Urinary bladder (tissue), 4 donors: ENCODE results near the gene INPP4B. TPM values are rescaled to one million over a fixed set of nuclear protein-coding genes. Genes with fewer than 3 reads are reported as not detected.

Experiments used
- DNase-seq: peaks from one replicate; pipeline ENCODE4 v3.0.0-alpha.2; 2015; ENCODE audit errors: extremely low spot score
- H3K27ac ChIP-seq: one replicate; pipeline ENCODE4 v1.5.1; 2013; ENCODE audit warnings: low read depth, mild to moderate bottlenecking, moderate library complexity
- H3K36me3 ChIP-seq: one replicate; pipeline ENCODE4 v1.6.1; 2013; ENCODE audit warnings: mild to moderate bottlenecking, moderate library complexity; ENCODE audit not compliant: insufficient read depth
- H3K4me1 ChIP-seq: one replicate; pipeline ENCODE4 v1.6.1; 2013; ENCODE audit warnings: mild to moderate bottlenecking, moderate library complexity; ENCODE audit not compliant: insufficient read depth
- H3K4me3 ChIP-seq: one replicate; pipeline ENCODE4 v1.5.1; 2013; ENCODE audit warnings: low read depth, low read length
- WGBS: extraction: QIAGEN DNeasy Blood & Tissue Kit; methylation state at CpG from one replicate; pipeline ENCODE4 v1.1.7; 2013; 5-methylcytosine and 5-hydroxymethylcytosine counted together
- polyA plus RNA-seq: library from polyadenylated mRNA; stranded (reverse); fragments of 200-250 nt; gene quantifications from one replicate; pipeline ENCODE4 v1.2.3, GENCODE V29; 2013
- total RNA-seq: library from RNA; depleted of rRNA; stranded (reverse); fragments of >200 nt; gene quantifications from one replicate; pipeline ENCODE4 v1.2.3, GENCODE V29; 2014
- donor health status: healthy with polysubstance abuse.
- donor health status: healthy.

Gene INPP4B
- total and polyA plus RNA-seq, 2 donors: 4.7 to 53.9 TPM

GRCh38 chr4:142265536-142265935 is 580.6 kb downstream of the INPP4B start:
- no peak overlapping the region for H3K4me3 ChIP-seq
- H3K36me3 ChIP-seq: no peaks in the 10 kb centered on the region
- H3K4me1 ChIP-seq: no peaks in the 10 kb centered on the region
- DNase-seq: no peak
- WGBS: 27% methylated on average over 3 of the region's 3 CpGs
- no peak overlapping the region for H3K27ac ChIP-seq

- no peak overlapping the region for H3K4me3 ChIP-seq
- H3K4me1 ChIP-seq: no peaks in the 10 kb centered on the region
- DNase-seq: no peak
- 35% methylated on average over 2 of the region's 2 CpGs for WGBS
- H3K36me3 ChIP-seq: no peaks in the 10 kb centered on the region
- H3K27ac ChIP-seq: no peak overlapping the region
Measured at GRCh38 chr4:142264961-142265360, 581.1 kb downstream of the INPP4B start.

GRCh38 chr4:142262956-142263355 is 583.1 kb downstream of the INPP4B start:
- DNase-seq: no peak
- Histone ChIP-seq H3K36me3 (no peaks in the 10 kb centered on the region), H3K4me1 (no peaks in the 10 kb centered on the region), H3K4me3 (no peak overlapping the region), H3K27ac (no peak overlapping the region)
- 70% methylated on average over 2 of the region's 2 CpGs for WGBS

- WGBS: 85% methylated on average over 1 of the region's 1 CpG
- H3K4me3 ChIP-seq: no peak overlapping the region
- no peaks in the 10 kb centered on the region for H3K36me3 ChIP-seq
- no peak for DNase-seq
- no peaks in the 10 kb centered on the region for H3K4me1 ChIP-seq
- H3K27ac ChIP-seq: no peak overlapping the region
Measured at GRCh38 chr4:142248946-142249345, 597.2 kb downstream of the INPP4B start.

GRCh38 chr4:142243255-142243654 is 602.8 kb downstream of the INPP4B start:
- no peak for DNase-seq
- Histone ChIP-seq H3K36me3 (no peaks in the 10 kb centered on the region), H3K27ac (no peak overlapping the region), H3K4me3 (no peak overlapping the region), H3K4me1 (no peaks in the 10 kb centered on the region)
- WGBS: 66% methylated on average over 2 of the region's 2 CpGs

GRCh38 chr4:142242156-142242555 is 603.9 kb downstream of the INPP4B start:
- Histone ChIP-seq H3K4me1 (no peaks in the 10 kb centered on the region), H3K4me3 (no peak overlapping the region), H3K27ac (no peak overlapping the region), H3K36me3 (no peaks in the 10 kb centered on the region)
- DNase-seq: no peak
- 35% methylated on average over 2 of the region's 2 CpGs for WGBS

- H3K4me3 ChIP-seq: no peak overlapping the region
- no peak overlapping the region for H3K27ac ChIP-seq
- DNase-seq: no peak
- H3K4me1 ChIP-seq: no peaks in the 10 kb centered on the region
- no peaks in the 10 kb centered on the region for H3K36me3 ChIP-seq
Measured at GRCh38 chr4:142238589-142238988, 607.5 kb downstream of the INPP4B start.

- H3K36me3 ChIP-seq: no peaks in the 10 kb centered on the region
- no peak for DNase-seq
- no peak overlapping the region for H3K27ac ChIP-seq
- no peak overlapping the region for H3K4me3 ChIP-seq
- H3K4me1 ChIP-seq: no peaks in the 10 kb centered on the region
Measured at GRCh38 chr4:142236268-142236667, 609.8 kb downstream of the INPP4B start.

- Histone ChIP-seq H3K4me1 (no peaks in the 10 kb centered on the region), H3K36me3 (no peaks in the 10 kb centered on the region), H3K4me3 (no peak overlapping the region), H3K27ac (no peak overlapping the region)
- 93% methylated on average over 2 of the region's 2 CpGs for WGBS
- DNase-seq: no peak
Measured at GRCh38 chr4:142231787-142232186, 614.3 kb downstream of the INPP4B start.

GRCh38 chr4:142230991-142231390 is 615.1 kb downstream of the INPP4B start:
- no peaks in the 10 kb centered on the region for H3K36me3 ChIP-seq
- no peak for DNase-seq
- no peaks in the 10 kb centered on the region for H3K4me1 ChIP-seq
- 94% methylated on average over 3 of the region's 3 CpGs for WGBS
- no peak overlapping the region for H3K27ac ChIP-seq
- no peak overlapping the region for H3K4me3 ChIP-seq

GRCh38 chr4:142226014-142226413 is 620.1 kb downstream of the INPP4B start:
- DNase-seq: no peak
- H3K4me1 ChIP-seq: no peaks in the 10 kb centered on the region

GRCh38 chr4:142222127-142222526 is 624.0 kb downstream of the INPP4B start:
- no peak for DNase-seq

More at GRCh38 chr4:142226014-142226413, 620.1 kb downstream of the INPP4B start:
- Histone ChIP-seq H3K36me3 (no peaks in the 10 kb centered on the region), H3K4me3 (no peak overlapping the region), H3K27ac (no peak overlapping the region)

GRCh38 chr4:142218726-142219125 is 627.4 kb downstream of the INPP4B start:
- Histone ChIP-seq H3K4me1 (no peaks in the 10 kb centered on the region), H3K4me3 (no peak overlapping the region), H3K36me3 (no peaks in the 10 kb centered on the region), H3K27ac (no peak overlapping the region)
- DNase-seq: no peak
- WGBS: 71% methylated on average over 1 of the region's 1 CpG

More at GRCh38 chr4:142222127-142222526, 624.0 kb downstream of the INPP4B start:
- H3K36me3 ChIP-seq: no peaks in the 10 kb centered on the region
- no peaks in the 10 kb centered on the region for H3K4me1 ChIP-seq
- H3K4me3 ChIP-seq: no peak overlapping the region
- no peak overlapping the region for H3K27ac ChIP-seq

GRCh38 chr4:142211444-142211843 is 634.7 kb downstream of the INPP4B start:
- WGBS: 97% methylated on average over 1 of the region's 1 CpG
- Histone ChIP-seq H3K27ac (no peak overlapping the region), H3K36me3 (no peaks in the 10 kb centered on the region), H3K4me3 (no peak overlapping the region), H3K4me1 (no peaks in the 10 kb centered on the region)
- no peak for DNase-seq

GRCh38 chr4:142203505-142203904 is 642.6 kb downstream of the INPP4B start:
- no peak for DNase-seq
- Histone ChIP-seq H3K36me3 (no peaks in the 10 kb centered on the region), H3K4me1 (no peaks in the 10 kb centered on the region), H3K4me3 (no peak overlapping the region), H3K27ac (no peak overlapping the region)
